Gastrocnemius medialis (tissue), 4 donors: ENCODE data around the gene HIVEP3.

Source experiments
- CTCF ChIP-seq, 5 experiments: fragments of 450-650 bp in 3 of 5; fragments of 200-600 bp in 2 of 5; sonication (generic) in 2 of 5; IDR thresholded peaks in 4 of 5; conservative IDR thresholded peaks in 1 of 5; 1 replicate in 4 of 5; 2 replicates in 1 of 5; pipeline ENCODE4 v1.5.1; 2016 to 2019; ENCODE audit warnings: antibody characterized with exemption in 5 of 5, mild to moderate bottlenecking in 3 of 5, moderate library complexity in 3 of 5
- POLR2A ChIP-seq, 2 donors: fragments of 450-650 bp; IDR thresholded peaks; one replicate each; pipeline ENCODE4 v1.6.1; 2017; ENCODE audit warnings: antibody characterized with exemption in 2 of 2, mild to moderate bottlenecking in 2 of 2, moderate library complexity in 2 of 2

GRCh38 chr1:41719590-41719989 lies 199.1 kb downstream of the HIVEP3 start:
- TF ChIP-seq CTCF (IDR thresholded peaks at IDR 0.05 in 4 of 5, conservative IDR thresholded peaks at IDR 0.05 in 1 of 5) (no peak), POLR2A (IDR thresholded peaks at IDR 0.05) (no peak)
